Measurements from ENCODE around the gene FAT1.

- no peak for TF ChIP-seq CTCF (IDR thresholded peaks at IDR 0.05)
- TF ChIP-seq POLR2A (IDR thresholded peaks at IDR 0.05) = no peak
- TF ChIP-seq POLR2AphosphoS5 (IDR thresholded peaks at IDR 0.05) = no peak
These were observed 159.9 kb downstream of the FAT1 start for GRCh38 chr4:186563761-186564160.
